Umbilical cord (tissue), 1 donor: ENCODE data around the gene CSMD2. TPM values are rescaled to one million over a fixed set of nuclear protein-coding genes. Genes with fewer than 3 reads are reported as not detected.

Experiments used
- total RNA-seq: library from RNA; depleted of rRNA; stranded (reverse); fragments of >200 nt; gene quantifications from one replicate; pipeline ENCODE4 v1.2.3, GENCODE V29; 2014; ENCODE audit warnings: low replicate concordance; ENCODE audit not compliant: insufficient read depth

CSMD2 gene
- total RNA-seq, 1 donor from 2014 or later, result 10.1 TPM

Other genes with a start within 250 kb of the CSMD2 start
- 0.72 TPM for gene C1orf94, start 11.7 kb upstream of the CSMD2 start, total RNA-seq